HG02852 (cell line): ENCODE data around the gene GGA1.
"Not testable (repeated sequence)": the region's sequence is repeated elsewhere in the genome, so short reads cannot be mapped to it uniquely, and the experiment has no call there.

Source experiments
- ATAC-seq: cut with Tn5 transposase; IDR thresholded peaks from one replicate; pipeline ENCODE4 v1.9.1; 2021; ENCODE audit warnings: mild to moderate bottlenecking, moderate library complexity; ENCODE audit not compliant: unreplicated experiment

Gene GGA1

DNA sequence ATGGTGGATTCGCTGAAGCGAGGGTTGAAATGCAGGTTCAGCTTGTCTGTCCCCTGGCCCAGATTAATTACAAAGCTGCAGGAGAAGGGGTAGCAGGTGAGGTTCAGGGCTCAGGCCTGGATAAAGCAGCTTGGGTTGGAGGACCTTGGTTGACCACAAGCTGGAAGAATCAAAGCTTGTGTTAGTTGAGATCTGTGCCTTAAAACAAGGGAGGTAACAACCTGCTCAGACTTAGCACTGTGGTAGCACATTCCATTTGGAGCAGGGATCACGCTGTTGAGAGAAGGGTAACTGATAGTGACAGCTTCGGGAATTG is 38.0 kb upstream of the GGA1 start:
- no peak for ATAC-seq

DNA sequence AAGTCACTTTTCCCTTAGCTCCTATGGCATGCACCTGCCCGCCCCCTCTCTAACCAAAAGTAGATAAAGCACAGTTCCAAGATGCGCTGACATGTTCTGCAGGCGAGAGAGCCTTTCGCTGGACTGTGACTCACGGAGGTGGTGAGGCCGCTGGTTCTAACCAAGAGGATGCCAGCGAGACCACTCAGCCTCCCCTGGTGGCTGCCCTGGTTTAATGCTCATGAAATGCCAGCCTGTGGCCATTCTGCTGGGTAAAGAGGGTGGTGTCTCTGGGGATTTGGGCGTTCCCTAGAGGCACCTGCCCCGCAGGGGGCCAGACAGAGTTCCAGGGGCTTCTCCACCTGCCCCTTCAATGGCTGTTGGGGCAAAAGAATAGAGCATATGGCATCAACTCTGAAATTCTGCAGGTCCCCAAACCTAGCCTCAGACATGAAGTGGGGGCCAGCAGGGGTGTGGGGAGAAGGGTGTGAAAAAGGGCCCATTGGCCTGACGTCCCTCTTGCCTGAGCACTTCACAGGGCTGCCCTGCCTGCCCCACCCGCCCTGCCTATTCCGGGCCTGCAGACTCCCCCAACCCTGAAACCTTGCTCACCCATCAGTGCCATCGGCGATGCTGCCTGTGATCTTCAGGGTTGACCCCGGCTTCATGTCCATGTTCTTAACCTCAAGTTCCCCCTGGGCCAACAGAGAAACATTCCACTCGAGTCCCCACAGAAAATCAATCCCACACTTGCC is 37.2 kb upstream of the GGA1 start:
- ATAC-seq: no peak

DNA sequence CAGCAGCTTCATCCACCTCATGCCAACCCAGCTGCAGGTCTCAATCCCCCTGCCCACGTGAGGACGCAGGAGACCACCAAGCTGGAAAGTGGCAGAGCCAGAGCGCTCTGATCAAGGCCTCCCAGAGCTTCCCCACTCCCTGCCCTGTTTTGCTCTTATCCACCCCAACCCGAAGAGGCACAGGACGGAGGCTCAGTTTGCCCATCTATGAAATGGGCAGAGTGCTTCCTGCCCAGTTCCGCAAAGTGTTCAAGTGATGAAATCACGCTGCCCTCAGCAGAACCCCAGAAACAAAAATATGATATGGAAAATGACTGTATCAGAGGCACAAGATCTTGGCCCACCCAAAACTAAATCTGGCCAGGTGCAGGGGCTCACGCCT is 36.7 kb upstream of the GGA1 start:
- no peak for ATAC-seq

DNA sequence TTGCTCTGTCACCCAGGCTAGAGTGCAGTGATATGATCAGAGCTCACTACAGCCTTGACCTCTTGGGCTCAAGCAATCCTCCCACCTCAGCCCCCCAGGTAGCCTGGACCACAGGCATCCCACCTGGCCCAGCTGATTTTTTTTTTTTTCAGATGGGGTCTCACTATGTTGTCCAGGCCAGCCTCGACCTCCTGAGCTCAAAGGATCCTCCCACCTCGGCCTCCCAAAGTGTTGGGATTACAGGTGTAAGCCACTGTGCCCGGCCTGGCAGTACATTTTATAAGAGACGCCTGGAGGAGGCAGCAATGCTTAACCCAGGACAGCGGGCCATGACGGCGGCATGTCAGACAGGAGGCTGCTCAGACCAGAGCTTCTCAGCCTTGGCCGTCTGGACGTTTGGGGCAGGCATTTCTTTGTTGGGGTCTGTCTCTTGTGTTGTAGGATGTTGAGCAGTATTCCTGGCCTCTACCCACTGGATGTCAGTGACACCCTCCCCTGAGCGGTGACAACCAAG is 33.1 kb upstream of the GGA1 start:
- no peak for ATAC-seq

DNA sequence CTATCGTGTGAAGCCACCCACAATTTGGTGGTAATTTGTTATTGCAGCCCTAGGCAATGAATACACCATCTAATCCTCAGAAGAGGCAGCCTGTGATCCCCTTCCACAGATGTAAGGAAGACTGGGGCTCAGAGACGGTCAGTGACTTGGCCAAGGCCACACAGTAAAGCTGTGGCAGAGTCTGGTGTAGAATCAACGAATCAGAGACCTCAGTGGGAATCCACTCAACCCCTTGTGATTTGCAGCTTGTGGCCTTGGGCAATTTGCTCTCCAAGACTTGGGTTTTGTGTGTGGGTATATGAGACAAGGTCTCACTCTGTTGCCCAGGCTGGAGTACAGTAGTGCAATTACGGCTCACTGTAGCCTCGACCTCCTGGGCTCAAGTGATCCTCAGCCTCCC is 30.6 kb upstream of the GGA1 start:
- no peak for ATAC-seq

DNA sequence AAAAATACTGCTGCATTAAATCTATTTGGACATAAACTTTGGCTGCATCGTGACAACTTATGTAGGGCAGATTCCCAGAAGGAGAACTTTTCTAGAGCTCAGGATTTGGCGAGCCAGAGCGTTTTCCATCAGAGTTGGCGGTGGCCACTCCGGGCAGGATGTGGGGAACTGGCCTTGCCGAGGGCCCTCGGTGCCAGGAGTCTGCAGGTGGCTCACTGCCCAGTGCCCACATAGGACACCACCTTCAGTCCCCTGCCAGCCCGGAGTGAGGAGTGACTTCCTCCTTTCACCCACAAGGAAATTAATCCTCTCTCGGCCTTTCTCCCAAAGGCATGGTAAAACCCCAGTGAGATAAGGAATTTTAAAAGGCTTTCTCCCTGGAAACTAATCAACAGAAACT is 27.1 kb upstream of the GGA1 start:
- ATAC-seq: no peak

DNA sequence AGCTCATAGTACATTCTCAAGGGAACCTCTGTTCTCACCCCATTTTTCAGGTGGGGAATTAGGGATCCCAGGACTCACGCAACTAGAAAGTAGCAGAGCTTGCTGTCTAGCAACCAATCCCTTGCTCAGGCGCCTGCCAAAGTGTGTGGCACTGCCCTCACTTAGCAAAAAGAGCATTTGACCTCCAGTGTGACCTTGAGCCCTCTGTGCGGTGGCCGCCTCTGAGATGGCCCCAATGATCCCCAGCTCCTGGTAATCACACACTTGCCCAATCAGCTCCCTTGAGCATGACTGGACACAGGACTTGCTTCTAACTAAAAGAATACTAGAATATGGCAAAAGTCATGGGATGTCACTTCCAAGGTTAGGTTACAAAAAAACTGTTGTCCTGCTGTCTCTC is 26.1 kb upstream of the GGA1 start:
- ATAC-seq: no peak

DNA sequence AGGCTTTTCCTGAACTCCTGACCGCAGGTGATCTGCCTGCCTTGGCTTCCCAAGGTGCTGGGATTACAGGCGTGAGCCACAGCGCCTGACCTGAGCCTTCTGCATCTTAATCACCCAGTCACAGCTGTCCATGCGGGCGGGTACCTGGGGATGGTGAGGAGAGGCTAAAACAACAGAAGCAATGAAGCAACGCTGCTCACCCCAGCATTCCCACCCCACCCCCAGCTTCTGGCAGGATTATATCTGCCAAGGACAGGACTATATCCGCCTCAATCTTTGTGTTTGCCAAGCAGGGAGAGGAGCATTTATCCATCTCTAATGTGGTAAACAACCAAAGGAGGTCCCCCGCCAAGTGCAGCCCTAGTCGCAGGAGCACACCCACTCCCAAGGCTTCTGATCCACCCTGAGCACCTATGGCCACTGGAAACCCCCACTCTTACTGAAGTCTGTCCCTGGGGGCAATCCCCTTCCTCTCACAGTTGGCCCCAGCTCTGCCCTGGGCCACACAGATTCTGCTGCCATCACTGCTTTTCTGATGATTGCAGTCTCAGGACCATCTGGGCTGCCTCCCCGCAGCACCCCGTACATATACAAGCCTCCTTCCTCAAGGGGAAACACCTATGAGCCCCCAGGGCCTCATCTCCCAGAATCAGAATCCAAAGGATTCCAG is 20.0 kb upstream of the GGA1 start:
- ATAC-seq: no peak

DNA sequence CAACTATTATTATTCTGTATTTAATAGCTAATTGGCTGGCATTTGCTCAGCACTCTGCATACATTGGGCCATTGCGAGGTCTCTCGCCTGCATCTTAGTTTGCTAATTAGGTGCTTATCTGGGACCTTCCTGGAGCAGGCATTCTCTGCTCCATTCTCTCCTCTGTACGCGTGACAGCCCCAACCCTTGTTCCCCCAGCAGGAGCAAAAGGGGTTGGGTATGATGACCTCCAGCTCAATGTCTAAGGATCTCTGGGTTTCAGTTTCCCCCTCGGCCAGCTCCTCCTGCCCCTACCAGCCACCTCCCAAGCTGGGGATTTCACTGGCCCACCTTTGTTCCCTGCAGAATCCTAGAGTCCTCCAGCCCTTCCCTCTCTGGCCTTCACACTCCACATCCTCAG is 19.0 kb upstream of the GGA1 start:
- ATAC-seq: no peak

DNA sequence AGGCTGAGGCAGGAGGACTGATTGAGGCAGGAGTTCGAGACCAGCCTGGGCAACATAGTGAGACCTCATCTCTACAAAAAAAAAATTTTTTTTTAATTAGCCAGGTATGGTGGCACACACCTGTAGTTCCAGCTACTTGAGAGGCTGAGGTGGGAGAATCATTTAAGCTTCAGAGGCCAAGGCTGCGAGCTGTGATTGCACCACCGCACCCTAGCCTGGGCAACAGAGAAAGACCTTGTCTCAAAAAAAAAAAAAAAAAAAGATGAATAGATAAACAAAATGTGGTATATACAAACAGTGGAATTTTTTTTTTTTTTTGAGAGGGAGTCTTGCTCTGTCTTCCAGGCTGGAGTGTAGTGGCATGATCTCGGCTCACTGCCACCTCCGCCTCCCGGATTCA is 17.6 kb upstream of the GGA1 start:
- ATAC-seq: not testable (repeated sequence)

DNA sequence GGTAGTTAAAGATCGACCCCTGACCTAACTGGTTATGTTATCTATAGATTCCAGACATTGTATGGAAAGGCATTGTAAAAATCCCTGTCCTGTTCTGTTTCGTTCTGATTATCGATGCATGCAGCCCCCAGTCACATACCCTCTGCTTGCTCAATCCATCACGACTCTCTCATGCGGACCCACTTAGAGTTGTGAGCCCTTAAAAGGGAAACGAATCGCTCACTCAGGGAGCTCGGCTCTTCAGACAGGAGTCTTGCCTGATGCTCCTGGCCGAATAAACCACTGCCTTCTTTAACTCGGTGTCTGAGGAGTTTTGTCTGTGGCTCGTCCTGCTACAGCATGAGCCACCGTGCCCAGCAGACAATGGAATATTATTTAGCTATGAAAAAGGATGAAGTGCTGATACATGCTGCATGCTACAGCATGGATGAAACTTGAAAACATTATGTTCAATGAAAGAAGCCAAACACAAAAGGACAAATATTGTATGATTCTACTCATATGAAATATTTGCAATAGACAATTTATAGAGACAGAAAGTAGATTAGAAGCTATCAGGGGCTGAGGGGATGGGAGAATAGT is 16.7 kb upstream of the GGA1 start:
- no peak for ATAC-seq

DNA sequence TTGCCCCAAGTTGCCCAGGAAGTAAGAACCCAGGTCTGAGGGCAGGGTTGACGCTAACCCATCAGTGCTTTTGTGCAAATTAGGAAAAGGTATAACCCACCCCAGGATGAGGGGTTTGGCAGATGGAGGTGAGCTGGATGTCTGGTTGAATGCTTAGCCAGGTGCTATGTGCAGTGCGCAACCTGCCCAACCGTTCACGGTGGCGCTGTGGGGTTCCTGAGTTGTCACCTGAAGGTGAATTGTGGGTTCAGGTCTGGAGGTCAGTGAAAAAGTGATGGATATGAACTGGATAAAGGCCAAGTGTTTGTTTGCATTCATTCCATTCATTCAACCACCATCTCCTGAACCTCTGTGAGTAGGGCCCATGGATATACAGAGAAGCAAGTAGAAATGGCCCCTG is 14.4 kb upstream of the GGA1 start:
- no peak for ATAC-seq

DNA sequence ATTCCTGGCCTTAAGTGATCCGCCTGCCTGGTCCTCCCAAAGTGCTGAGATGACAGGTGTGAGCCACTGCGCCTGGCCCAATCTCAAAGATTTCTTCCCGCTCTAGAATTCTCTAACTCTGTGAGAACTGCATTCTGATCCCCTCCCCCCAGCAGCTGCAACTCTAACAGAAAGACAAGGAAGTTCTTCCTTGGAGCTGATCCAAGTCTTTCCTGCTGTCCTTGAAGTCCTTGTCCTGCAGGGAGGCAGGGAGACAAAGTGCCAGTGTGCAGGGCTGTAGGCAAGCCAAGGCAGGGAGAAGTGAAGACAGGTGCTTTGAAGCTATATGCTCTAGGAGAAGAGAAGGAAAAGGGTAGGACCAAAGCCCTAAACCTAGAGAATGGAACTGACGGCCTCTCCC is 9.5 kb upstream of the GGA1 start:
- no peak for ATAC-seq

DNA sequence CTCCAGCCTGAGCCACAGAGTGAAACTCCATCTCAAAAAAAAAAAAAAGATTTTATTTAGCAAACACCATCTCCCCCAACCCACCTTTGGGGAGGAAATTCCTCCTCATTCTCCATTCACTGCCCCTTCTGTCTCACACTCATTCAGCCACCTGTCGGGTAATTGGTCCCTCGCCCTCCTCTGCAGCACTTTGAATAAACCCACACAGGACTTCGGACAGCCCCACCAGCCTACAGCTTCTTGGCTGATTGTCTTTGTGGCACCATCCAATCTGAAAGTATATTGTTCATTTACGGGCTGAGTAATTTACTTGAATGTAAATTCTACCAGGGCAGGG is 7.5 kb upstream of the GGA1 start:
- no peak for ATAC-seq

DNA sequence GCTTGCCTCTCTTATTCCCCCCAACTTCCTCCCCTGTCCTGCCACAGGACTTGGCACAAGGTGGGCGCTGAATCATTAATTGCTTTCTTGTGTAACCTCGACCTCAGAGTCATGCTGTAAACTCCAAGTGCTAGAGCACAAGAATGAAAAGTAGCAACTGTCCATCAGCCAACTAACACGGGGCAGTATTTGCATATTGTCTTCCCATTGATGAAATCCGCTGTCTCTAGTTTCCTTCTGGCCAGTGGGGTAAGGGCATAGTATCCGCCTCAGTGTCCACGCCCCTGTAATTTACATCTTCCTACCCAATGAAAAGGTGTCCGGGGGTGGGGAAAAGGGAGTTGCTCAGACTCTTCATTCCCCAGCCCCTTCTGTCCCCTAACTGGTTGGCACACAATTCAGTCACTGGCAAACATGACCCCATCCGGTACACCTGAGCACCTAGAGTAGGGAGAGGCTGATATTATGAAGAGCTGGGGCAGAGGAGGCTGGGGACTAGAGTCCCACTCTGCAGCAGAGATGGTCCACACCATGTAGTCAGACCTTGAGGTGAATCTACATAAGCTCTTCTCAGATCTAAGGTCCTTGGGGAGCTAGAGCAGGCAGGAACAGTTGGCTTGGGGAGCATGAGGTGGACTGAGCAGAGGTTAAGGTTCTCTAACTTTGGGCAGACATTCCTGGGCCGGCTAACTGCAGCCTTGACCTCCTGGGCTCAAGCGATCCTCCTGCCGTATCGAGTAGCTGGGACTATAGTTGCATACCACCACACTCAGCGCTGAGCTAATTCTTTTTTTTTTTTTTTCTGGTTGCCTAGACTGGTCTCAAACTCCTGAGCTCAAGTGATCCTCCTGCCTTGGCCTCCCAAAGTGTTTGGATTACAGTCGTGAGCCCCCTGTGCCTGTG is 6.8 kb upstream of the GGA1 start:
- ATAC-seq: no peak

DNA sequence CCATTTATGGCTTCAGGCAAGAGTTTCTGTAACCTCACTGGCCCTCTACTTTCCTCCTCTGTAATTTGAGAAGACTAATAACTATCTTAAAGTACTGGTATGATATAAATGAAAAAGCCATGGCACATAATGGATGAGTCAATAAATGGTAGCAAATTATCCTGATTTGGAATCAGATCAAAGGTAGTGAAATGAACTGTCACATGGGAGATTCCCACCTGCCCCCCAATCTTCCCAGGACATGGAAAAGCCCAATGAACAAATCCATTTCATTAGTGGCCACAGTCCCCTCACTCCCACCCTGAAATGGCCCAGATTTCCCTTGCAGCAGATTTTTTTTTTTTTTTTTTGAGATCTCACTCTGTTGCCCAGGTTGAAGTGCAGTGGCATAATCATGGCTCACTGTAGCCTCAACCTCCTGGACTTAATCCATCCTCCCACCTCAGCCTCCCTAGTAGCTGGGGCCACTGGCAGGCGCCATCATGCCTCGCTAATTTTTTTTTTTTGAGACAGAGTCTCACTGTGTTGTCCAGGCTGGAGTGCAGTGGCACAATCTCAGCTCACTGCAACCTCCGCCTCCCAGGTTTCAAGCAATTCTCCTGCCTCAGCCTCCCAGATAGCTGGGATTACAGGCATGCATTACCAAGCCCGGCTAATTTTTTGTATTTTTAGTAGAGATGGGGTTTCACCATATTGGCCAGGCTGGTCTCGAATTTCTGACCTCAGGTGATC is 5.9 kb upstream of the GGA1 start:
- ATAC-seq: not testable (repeated sequence)

DNA sequence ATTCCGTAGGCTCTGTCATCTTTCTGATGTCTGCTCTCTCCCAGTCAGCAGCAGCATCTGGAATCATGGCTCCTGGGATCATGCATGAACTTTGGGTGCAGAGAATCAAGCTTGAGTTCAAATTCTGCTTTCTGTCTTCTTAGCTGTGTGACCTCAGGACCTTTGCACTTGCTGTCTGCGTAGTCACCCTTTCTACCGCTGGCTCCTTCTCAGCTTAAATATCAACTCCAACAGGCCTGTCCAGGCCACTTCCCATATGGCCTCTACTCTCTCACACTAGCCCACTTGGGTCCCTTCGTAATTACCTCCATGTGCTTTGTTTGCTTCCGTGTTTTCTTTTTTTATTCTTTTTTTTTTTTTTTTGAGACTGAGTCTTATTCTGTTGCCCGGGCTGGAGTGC is 4.6 kb upstream of the GGA1 start:
- no peak for ATAC-seq

DNA sequence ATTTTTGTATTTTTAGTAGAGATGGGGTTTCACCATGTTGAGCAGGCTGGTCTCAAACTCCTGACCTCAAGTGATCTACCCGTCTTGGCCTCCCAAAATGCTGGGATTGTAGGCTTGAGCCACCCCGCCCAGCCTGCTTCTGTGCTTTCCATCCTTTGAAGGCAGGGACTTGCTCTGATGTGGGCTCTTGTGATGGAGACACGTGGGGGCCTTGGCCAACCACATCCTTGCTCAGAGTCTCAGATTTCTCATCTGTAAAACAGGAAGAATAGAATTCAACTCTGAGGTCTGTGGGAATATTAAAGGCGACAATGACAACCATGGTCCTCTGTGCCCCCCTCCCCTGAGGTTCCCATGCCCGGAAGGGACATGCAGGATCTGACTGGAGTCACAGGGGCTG is 3.8 kb upstream of the GGA1 start:
- ATAC-seq: no peak

DNA sequence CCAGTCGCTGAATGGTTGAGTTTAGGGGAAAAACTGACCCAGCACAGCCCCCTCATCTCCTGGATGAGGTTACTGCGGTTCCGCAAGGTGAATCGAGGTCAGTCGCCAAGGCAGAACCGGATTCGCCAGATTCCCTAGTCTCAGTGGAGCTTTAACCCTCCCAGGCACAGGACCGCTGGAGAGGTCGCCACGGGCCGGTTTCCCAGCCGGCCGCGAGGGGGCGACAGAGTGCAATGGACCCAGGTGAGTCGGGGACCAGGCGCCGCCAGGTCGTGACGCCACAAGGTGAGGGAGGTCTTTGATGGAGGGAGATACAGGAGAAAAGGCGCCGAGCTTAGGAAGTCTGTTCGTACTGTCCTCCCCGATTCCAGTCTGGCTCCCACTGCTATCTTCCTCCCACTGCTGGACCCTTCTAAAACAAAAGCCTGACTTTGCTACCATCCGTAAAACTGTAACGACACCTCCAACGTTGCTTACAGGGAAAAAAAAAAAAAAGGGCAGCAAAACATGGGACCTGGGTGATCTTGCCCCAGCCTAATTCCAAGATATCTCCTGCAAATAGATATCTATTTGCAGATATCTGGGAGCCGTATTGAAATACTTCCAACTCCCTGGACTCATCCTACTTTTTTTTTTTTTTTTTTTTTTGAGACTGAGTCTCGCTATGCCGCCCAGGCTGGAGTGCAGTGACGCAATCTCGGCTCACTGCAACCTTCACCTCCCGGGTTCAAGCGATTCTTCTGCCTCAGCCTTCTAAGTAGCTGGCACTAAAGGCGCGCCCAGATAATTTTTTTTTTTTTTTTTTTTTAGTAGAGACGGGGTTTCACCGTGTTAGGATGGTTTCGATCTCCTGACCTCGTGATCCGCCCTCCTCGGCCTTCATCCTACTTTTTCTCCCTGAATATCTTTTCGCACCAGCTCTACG is 1.4 kb upstream of the GGA1 start:
- ATAC-seq: no peak

DNA sequence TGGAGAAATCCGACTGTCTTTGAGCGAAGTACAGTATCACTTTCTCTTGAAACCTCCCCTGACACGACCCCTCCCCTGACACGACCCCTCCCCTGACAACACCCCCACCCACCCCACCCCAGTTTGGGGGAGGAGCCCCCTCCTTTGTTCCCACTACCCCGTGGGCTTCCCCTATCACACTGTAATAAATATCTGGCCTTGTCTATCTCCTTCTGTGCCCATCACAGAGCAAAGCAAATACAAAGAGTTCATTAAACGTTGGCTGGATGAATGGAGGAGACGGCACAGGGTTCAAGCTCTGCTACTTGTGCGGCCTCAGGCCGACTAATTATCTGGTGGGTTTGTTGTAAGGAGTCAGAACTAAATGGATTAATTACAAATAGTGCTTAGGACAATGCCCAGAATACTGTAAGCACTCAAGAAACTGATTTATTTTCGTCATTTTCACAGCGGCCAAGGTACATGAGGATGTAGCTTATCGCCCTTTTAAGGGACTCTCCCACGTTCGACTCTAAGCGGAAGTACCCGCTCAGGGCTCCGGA is 628 bp upstream of the GGA1 start:
- no peak for ATAC-seq
